B cell (primary cell): ENCODE measurements around the gene PTH2. TPM values are rescaled to one million over a fixed set of nuclear protein-coding genes. Genes with fewer than 3 reads are reported as not detected.

Experiments used
- ATAC-seq: fragments of 200-7000 bp; cut with Tn5 transposase; one replicate; pipeline ENCODE4 v1.10.0; 2021; ENCODE audit warnings: low read depth, mild to moderate bottlenecking, moderate number of reproducible peaks, moderate library complexity
- CTCF ChIA-PET: fragments of 350-600 bp; sonication (Branson Sonifier 250); formaldehyde crosslinking; loops from one replicate; lab custom pipeline; 2021; ENCODE audit warnings: antibody characterized with exemption, inconsistent platforms; lab: Charles Lee
- POLR2A ChIA-PET: fragments of 350-600 bp; sonication (Branson Sonifier 250); formaldehyde crosslinking; loops from one replicate; lab custom pipeline; 2021; ENCODE audit warnings: antibody characterized with exemption; lab: Charles Lee
- DNase-seq: peaks from one replicate; pipeline ENCODE4 v3.0.0; 2013
- H2AFZ ChIP-seq: 2 replicates; pipeline ENCODE4 v1.6.1; 2012; ENCODE audit warnings: mild to moderate bottlenecking, low read depth, low read length; ENCODE audit not compliant: insufficient read depth, poor library complexity, severe bottlenecking
- H3K27ac ChIP-seq, 2 donors: 1 replicate in 1 of 2; 2 replicates in 1 of 2; pipeline ENCODE4 v1.5.1; 2012 to 2013; ENCODE audit warnings: low read length in 2 of 2, mild to moderate bottlenecking in 2 of 2, moderate library complexity in 1 of 2
- H3K27me3 ChIP-seq, 4 experiments: fragments of 200-600 bp in 1 of 4; sonication (generic) in 1 of 4; replicated peaks in 1 of 4; 1 replicate in 2 of 4; 2 replicates in 2 of 4; pipeline versions ENCODE4 v1.6.1 to v1.7.0; 2013 to 2016; ENCODE audit warnings: low read length in 3 of 4, mild to moderate bottlenecking in 2 of 4, mixed read lengths in 1 of 4, moderate library complexity in 1 of 4; ENCODE audit not compliant: insufficient read depth in 4 of 4, control insufficient read depth in 3 of 4; ENCODE audit errors: control extremely low read depth in 1 of 4
- H3K36me3 ChIP-seq, 2 experiments: replicated peaks in 1 of 2; 1 replicate in 1 of 2; 2 replicates in 1 of 2; pipeline versions ENCODE4 v1.6.1 to v1.7.1; 2013; ENCODE audit warnings: low read length in 1 of 2; ENCODE audit not compliant: insufficient read depth in 2 of 2, control insufficient read depth in 1 of 2; ENCODE audit errors: control extremely low read depth in 1 of 2, extremely low read depth in 1 of 2
- H3K4me1 ChIP-seq, 2 donors: fragments of 200-600 bp in 1 of 2; sonication (generic) in 1 of 2; 1 replicate in 1 of 2; 2 replicates in 1 of 2; pipeline versions ENCODE4 v1.5.1 to v1.6.1; 2013 to 2017; ENCODE audit warnings: low read length in 2 of 2; ENCODE audit not compliant: control insufficient read depth in 2 of 2, insufficient read depth in 2 of 2
- H3K4me2 ChIP-seq: replicated peaks from 2 replicates; pipeline ENCODE3; 2012; ENCODE audit warnings: mild to moderate bottlenecking, low read depth, low read length; ENCODE audit not compliant: poor library complexity, severe bottlenecking
- H3K4me3 ChIP-seq, 5 experiments: fragments of 200-600 bp in 1 of 5; sonication (generic) in 1 of 5; 1 replicate in 3 of 5; 2 replicates in 2 of 5; pipeline versions ENCODE4 v1.5.1 to v1.7.0; 2011 to 2016; ENCODE audit warnings: low read length in 4 of 5, mild to moderate bottlenecking in 4 of 5, low read depth in 2 of 5, control low read depth in 1 of 5, moderate library complexity in 1 of 5; ENCODE audit not compliant: insufficient read depth in 1 of 5; ENCODE audit errors: control extremely low read depth in 1 of 5, extremely low read depth in 1 of 5
- H3K79me2 ChIP-seq: fragments of 200-600 bp; sonication (generic); one replicate; pipeline ENCODE4 v1.6.0; 2016; ENCODE audit warnings: low read length; ENCODE audit not compliant: control insufficient read depth, insufficient read depth
- H3K9ac ChIP-seq: fragments of 200-600 bp; sonication (generic); 2 replicates; pipeline ENCODE4 v1.6.1; 2017; ENCODE audit warnings: mild to moderate bottlenecking, low read length, moderate library complexity
- H3K9me3 ChIP-seq, 3 donors: one replicate each; pipeline versions ENCODE4 v1.6.1 to v1.7.1; 2013; ENCODE audit warnings: low read length in 2 of 3; ENCODE audit not compliant: control insufficient read depth in 2 of 3, insufficient read depth in 1 of 3; ENCODE audit errors: control extremely low read depth in 1 of 3
- H4K20me1 ChIP-seq: 2 replicates; pipeline ENCODE4 v1.6.0; 2012; ENCODE audit warnings: mild to moderate bottlenecking, low read length; ENCODE audit not compliant: insufficient read depth, control insufficient read depth, poor library complexity, severe bottlenecking
- H3K27ac Mint-ChIP-seq: one replicate; pipeline ENCODE4 v1.8.0; 2021; ENCODE audit warnings: mixed read lengths
- H3K27me3 Mint-ChIP-seq: one replicate; pipeline ENCODE4 v1.8.0; 2021; ENCODE audit warnings: mixed read lengths
- H3K4me1 Mint-ChIP-seq: one replicate; pipeline ENCODE4 v1.8.0; 2021; ENCODE audit warnings: mixed read lengths
- H3K4me3 Mint-ChIP-seq: one replicate; pipeline ENCODE4 v1.8.0; 2021; ENCODE audit warnings: mixed read lengths
- H3K9me3 Mint-ChIP-seq: one replicate; pipeline ENCODE4 v1.8.0; 2022; ENCODE audit warnings: mixed read lengths; ENCODE audit not compliant: insufficient read depth
- CTCF ChIP-seq: fragments of 200-600 bp; IDR thresholded peaks from one replicate; pipeline ENCODE4 v1.8.0; 2022; ENCODE audit warnings: antibody characterized with exemption, mild to moderate bottlenecking
- EZH2 ChIP-seq: IDR thresholded peaks from 2 replicates; pipeline ENCODE4 v1.6.1; 2012; ENCODE audit warnings: borderline replicate concordance, low read depth, mild to moderate bottlenecking, moderate library complexity, low read length; ENCODE audit not compliant: insufficient read depth, poor library complexity, severe bottlenecking
- WGBS: methylation state at CpG from one replicate; pipeline ENCODE4 v1.1.5; 2013; ENCODE audit warnings: missing lambda C conversion rate; ENCODE audit not compliant: insufficient coverage; 5-methylcytosine and 5-hydroxymethylcytosine counted together
- intact Hi-C: fragments of 100-400 bp; cut with micrococcal nuclease; formaldehyde crosslinking; loops from one replicate; pipeline ENCODE4 v1.10.0; 2022
- polyA plus RNA-seq: library from polyadenylated mRNA; depleted of rRNA; stranded (reverse); fragments of >200 nt; gene quantifications from 2 replicates; pipeline ENCODE4 v1.2.3, GENCODE V29; 2012
- total RNA-seq, 2 donors: library from RNA; stranded (reverse); fragments of 120-200 nt in 1 of 2; gene quantifications; 1 replicate in 1 of 2; 2 replicates in 1 of 2; pipeline versions ENCODE4 v1.2.3 to v1.2.4, GENCODE V29; 2013 to 2022

Gene PTH2
- total and polyA plus RNA-seq, 2 donors (not counting 1 experiment from before 2014, with no cell fraction given): not detected

GRCh38 chr19:49428547-49429451 is 5.6 kb upstream of the PTH2 start:
- Mint-ChIP-seq H3K27me3 (peaks cover 77% of the 10 kb centered on the region), H3K9me3 (no peaks in the 10 kb centered on the region), H3K4me3 (peak overlapping the region; percentile 82), H3K4me1 (peaks cover 58% of the 10 kb centered on the region), H3K27ac (peak overlapping the region; percentile 32)
- DNase-seq (no peak), ATAC-seq (no peak)
- Histone ChIP-seq H3K9me3 (peaks cover 0 to 63% (median 4%) of the 10 kb centered on the region in 3 donors), H3K79me2 (no peaks in the 10 kb centered on the region), H3K4me1 (peaks cover 54 to 63% of the 10 kb centered on the region in 2 donors), H2AFZ (peak overlapping the region; percentile 66), H3K36me3 (no peaks in the 10 kb centered on the region), H3K4me2 (peak overlapping the region; percentile 86), H3K27me3 (peaks cover 0 to 99% (median 70%) of the 10 kb centered on the region in 4 experiments), H3K27ac (no peak overlapping the region), H3K4me3 (peak overlapping the region in 3 of 5 experiments; percentile 29 to 63 (median 40)), H3K9ac (peak overlapping the region; percentile 60), H4K20me1 (no peaks in the 10 kb centered on the region)
- intact Hi-C loops: loop anchor here (5.0 kb wide), 1 partner anchor 36 kb away; no protein-coding TSS in a partner anchor
- TF ChIP-seq CTCF (no peak), EZH2 (peak; percentile 64)
- ChIA-PET CTCF (interaction anchor here (0.5 to 2.2 kb wide), 11 partner anchors 9 to 331 kb away, joined by 3 to 9 read pairs (median 3); no protein-coding TSS in a partner anchor), POLR2A (interaction anchor here (0.6 to 0.8 kb wide), 4 partner anchors 9 to 440 kb away, joined by 3 to 5 read pairs (median 4); no protein-coding TSS in a partner anchor)
- 22% methylated on average over 27 of the region's 29 CpGs for WGBS
